Measurements from ENCODE around the gene ITGB2. TPM values are rescaled to one million over a fixed set of nuclear protein-coding genes. Genes with fewer than 3 reads are reported as not detected.
A peak's percentile ranks its signal among the peaks of the same experiment; 100 is the strongest.
"Not testable (repeated sequence)": the region's sequence is repeated elsewhere in the genome, so short reads cannot be mapped to it uniquely, and the experiment has no call there.

Gene ITGB2
- total RNA-seq, 1 donor from 2014 or later: 0.34 TPM

DNA sequence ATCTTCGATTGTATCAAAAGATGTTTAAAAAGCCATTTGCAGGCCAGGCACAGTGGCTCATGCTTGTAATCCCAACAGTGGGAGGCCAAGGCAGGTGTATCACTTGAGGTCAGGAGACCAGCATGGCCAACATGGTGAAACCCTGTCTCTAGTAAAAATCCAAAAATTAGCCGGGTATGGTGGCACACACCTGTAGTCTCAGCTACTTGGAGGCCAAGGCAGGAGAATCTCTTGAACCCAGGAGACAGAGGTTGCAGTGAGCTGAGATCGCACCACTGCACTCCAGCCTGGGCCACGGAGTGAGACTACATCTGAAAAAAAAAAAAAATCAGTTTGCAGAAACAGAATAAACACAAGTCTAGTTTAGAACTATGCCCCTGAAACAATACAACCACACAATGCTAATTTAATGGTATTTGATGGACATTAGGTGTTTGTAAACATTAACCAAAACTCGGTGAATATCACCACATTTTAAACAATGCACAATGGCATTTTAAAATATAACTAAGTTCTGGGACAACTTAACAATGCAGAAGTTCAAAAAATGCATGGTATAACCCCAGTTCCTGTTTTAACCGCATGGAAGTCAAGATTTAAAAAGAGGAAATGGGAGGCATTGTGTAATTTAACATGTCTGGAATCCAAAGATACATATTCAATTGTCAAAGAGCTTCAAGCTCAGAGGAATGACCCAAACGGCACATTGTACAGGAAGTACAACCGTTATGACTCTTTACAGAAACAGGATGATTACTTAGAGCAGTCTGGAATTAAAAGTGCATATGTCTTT lies 40.1 kb downstream of the ITGB2 start:
- peak; percentile 92 for DNase-seq

DNA sequence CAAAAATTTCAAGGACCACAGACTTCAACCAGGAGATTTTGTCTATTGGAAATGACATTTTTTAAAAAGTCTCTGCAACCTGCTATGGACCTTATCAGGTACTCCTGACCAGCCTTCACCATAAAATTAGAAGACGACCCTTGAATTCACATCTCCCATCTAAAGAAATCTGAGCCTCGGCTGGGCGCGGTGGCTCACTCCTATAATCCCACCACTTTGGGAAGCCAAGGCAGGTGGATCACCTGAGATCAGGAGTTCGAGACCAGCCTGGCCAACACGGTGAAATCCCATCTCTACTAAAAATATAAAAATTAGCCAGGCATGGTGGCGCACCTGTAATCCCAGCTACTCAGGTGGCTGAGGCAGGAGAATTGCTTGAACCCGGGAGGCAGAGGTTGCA lies 41.5 kb downstream of the ITGB2 start:
- DNase-seq: not testable (repeated sequence)

DNA sequence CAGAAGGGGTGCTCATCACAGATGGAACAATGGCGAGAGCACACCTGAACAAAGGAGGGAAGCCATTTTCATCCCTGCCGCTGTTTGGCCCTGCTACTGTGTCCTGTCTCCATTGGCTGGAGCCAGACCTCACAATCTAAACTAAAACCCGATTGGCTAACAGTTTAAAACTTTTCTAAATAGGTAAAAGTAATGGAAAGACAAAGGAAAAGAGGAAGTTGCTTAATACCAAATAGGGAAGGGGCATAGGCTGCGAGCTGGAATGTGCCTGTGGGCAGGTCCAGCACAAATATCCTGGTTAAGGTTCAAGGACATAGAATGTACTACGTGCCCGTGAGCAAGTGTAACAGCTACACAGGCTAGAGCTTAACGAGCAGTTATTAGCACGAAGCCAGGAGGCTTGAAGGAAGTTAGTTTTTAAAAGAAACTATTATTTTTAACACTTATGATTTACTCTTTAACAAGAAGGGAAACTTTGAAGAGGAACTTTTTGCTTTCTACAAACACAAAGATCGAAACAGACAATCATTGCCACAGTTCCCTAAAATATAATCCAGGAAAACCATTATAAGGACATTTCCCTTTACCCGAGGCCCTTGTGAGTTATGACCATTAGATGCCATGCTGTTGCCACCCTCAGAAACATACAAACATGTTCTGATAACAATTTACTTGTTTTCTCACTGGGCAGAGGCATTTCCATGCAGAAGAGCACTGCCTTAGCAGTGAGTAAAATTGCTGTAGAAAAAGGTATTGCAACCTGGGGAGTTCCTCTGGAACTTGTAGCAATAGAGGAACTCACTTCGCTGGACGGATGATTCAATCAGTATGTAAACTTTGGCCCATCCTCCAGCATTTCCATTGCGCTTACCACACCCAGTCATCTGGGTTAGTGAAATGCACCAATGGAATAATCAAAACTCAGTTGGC lies 42.4 kb downstream of the ITGB2 start:
- peak; percentile 36 for DNase-seq

DNA sequence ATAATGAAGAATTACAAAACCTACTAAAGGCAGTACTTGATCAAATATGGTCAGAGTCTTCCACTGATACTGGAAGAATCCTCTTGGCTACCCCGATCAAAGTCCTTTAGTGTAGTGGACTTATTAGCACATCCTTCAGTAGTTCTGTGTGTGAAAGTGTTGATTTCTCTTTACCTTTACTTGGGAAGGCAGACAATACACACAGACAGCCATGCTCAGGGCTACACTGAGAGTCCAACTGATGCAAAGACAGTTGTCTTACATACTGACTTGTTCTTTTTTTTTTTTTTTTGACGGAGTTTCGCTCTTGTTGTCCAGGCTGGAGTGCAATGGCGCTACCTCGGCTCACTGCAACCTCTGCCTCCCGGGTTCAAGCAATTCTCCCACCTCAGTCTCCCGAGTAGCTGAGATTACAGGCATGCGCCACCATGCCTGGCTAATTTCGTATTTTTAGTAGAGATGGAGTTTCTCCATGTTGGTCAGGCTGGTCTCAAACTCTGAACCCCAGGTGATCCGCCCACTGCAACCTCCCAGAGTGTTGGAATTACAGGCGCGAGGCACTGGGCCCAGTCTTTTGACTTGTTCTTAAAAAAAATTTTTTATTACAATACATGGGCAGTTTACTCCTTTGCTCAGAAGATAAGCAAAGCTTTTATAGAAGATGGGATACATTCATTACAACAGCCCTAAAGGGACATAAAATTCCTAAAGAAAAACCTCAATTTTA lies 43.7 kb downstream of the ITGB2 start:
- DNase-seq: no peak

DNA sequence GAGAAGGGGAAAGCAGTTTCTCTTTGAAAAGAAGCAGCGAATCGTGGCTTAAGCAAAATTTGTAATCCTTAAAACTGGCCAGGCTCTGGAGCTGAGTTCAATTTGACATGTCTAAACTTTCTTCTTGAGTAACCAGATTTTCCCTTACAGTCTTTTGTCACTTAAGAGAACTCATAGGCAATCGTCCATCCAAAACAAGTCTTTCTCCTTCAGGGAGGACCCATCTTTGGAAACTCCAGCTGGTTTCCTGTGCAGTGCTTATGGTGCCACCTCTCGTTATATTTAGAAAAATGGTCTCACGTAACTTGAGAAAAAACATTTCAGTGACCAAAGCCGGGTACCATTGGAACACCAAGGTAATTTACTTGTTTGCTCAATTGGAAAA lies 45.4 kb downstream of the ITGB2 start:
- DNase-seq: peak; percentile 65

DNA sequence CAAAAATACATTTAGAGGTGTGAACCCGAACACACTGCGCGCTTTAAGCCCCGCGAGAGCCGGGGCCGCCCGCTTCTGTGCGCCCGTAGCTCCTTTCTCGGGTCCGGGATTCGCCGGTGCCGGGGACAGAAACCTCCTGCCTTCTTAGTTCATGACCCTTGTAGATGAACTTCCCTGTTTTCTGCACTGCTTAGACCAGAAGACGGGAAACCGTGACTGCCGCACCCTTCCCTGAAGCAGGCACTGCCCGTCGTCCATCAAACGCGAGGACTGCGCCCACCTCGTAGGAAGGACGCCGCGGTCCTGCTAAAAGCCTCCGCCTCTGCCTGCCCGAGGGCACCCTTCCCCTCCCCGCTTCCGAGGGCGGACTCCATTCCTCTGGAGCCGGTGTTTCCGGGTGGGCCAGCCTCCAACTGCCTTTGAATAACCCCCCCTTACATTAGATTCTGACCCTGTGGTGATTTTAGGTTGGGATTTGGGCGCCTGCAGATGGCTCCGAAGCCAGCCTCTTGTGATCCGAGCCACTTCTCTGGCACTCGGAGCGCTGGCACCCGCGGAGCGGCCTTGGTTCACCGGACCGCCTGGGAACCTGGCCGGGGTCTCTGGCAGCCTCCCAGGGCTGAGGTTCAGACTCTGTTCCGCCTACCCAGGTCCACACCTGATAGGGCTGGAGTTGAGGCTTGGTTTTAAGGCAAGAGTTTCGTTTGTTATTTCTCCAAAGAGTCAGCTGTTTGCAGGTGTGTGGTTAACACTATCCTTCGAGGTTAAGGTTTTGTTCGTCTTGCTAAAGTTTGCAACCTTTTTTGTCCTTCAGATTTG lies 46.0 kb downstream of the ITGB2 start:
- peak; percentile 69 for DNase-seq

DNA sequence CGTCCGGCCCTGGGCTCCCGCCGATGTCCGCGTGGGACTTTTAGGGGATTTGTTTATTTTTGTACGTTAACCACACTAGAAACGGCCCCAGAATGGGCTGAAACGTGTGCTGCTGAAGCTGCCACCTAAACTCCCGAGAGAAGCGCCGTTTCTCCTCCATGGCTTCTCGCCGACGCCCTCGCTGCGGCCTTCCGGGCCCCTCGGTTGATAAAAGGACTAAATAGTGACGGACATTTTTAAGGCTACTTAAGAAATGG lies 46.5 kb downstream of the ITGB2 start:
- no peak for DNase-seq

DNA sequence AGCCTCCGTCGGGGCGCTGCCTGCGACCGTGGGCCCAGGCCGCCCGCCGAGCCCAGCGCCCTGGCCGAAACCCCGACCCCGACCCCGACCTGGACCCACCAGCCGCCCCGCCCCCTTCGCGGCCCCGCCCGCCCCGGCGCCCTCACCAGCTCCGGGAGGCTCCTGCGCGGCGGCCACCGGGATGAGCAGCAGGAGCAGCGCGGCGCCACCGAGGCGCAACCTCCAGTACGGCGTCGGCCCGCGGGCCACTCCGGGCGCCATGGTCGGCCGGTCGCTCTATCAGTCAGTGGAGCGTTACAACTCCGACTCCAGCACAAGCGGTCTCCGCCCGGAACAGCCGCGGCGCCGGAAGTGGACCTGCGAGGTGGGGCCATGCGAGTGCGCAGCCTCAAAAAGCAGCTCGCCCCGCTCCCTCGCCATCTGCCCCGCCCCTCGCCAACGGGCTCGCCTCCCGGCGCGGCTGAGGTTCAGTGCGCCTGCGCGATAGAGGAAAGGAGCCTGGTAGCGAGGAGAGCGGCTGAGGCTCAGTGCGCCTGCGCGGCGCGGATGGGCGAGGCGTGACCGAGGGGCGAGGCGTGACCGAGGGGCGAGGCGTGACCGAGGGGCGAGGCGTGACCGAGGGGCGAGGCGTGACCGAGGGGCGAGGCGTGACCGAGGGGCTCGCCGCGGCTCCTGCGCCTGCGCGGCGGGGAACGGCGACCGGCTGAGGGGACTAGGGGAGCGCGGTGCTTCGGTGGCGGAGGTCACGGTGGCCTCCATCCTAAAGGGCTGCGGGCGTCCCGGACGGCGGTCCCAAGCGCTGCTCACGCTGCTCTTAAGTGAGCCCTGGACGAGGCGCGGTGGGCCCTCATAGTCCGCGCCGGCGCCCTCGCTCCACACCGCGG lies 47.1 kb downstream of the ITGB2 start, which contains the start of gene PTTG1IP:
Gene PTTG1IP (minus strand): TSS at position 335 of the 884 bp plus-strand sequence. CDS start 74 bp downstream, at position 261.
- DNase-seq: peak; percentile 99

DNA sequence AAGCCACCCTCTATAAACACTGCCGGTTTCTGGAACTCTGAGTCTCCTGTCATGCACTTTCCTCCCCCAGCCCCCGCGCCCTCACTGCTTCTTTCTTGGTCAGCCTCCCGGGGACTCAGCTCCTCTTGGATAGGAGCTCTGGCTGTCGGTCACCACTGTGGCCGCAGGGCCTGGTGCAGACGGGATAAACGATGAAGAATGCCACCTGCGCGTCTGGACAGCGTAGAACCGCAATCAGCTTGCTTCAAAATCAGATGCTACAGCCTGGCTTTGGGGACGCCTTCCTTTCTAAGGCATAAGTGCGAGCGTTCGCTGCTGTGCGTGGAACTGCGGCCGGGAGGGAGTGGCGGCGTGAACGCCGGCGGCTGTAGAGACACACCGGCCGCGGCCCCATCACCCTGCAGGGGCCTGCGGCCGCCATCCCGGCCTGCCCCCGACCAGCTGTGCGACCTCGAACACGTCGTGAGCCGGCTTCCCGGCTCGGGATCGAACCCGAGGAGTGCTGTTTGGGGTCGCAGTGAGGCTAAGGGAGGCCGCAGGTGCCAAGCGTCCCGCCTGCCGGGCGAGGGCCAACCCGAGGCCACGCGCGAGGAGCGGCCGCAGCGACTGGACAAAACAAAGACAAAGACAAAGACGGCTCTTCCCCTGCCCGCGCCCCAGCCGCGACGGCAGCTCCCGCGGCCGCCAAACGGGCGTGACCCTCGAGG lies 47.9 kb downstream of the ITGB2 start:
- peak; percentile 54 for DNase-seq

DNA sequence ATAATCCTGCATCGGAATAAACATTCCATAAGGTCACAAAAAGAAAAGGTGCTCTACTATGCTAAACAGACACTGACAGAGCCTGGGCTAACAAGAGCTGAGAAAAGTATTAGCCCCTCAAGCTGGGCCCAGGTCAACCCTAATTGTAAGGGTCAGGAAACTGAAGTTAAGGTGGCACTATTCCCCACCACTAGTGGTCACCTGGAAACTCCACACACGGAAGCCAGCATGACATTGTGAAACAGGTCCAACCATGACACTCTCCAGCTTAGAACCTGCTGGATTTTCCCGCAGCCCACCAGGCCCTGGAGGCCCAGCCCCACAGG lies 48.4 kb downstream of the ITGB2 start:
- DNase-seq: no peak

DNA sequence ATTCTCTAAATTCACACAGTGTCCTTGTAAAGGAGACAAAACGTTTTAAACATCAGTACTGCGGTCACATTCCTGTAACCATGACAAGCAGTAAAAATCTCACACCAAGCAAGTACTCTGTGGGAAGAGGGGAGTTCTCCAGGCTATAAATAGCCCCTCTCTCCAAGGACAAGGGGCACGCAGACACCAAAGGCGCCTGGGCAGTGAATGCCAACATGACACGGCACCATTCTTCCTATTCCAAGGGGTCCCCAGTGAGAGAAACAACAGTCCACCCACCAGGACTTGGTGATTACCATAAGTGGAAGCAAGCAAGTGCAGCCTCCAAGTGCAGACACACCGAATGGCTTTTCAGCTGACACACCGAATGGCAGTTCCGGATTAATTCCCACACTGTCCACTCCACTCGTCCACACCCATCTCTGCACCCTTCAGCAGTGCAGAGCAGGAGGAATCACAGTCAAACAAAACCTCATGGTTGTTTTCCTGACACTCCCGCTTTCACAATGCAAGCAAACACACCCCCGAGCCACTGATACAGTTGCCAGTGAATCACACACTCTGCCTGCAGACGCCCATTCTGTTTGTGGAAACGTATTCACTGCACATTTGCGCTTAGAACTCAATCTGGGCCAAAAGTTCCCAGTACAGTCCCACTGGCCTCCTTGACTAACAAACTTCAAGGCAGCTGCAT lies 49.0 kb downstream of the ITGB2 start:
- peak; percentile 66 for DNase-seq

DNA sequence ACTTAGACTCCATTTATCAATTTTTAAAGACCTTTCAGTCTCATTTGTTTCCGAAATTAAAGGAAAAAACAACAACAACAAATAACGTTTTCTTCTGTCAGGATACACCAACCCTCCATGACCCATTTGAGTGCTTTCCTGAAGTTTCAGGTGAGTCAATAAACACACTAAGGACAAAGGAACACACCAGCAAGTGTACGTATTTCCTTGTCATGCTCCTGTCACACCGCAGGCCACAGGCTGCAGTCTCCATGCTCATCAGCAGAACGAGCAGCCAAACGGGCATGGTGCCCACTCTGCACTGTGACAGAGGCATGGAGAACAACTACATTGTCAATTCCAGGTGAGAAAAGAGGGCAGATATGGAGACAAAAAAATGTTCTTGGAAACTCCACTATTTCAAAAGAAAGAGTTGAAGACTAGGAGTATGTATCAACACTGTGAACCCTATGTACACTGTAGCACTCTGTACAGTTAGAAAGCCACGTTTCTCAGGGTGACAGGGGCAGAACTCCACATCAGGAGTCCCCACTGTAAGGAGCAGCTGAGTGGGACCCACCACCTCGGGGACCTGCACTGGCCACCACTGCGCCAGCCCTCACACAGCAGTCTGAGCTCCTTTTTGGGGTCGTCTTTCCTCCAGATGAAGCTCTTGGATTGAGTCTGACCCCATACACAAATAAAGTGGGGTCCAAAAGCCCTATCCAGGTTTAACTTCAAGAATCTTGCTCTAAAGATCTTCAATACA lies 49.8 kb downstream of the ITGB2 start:
- DNase-seq: peak; percentile 42

DNA sequence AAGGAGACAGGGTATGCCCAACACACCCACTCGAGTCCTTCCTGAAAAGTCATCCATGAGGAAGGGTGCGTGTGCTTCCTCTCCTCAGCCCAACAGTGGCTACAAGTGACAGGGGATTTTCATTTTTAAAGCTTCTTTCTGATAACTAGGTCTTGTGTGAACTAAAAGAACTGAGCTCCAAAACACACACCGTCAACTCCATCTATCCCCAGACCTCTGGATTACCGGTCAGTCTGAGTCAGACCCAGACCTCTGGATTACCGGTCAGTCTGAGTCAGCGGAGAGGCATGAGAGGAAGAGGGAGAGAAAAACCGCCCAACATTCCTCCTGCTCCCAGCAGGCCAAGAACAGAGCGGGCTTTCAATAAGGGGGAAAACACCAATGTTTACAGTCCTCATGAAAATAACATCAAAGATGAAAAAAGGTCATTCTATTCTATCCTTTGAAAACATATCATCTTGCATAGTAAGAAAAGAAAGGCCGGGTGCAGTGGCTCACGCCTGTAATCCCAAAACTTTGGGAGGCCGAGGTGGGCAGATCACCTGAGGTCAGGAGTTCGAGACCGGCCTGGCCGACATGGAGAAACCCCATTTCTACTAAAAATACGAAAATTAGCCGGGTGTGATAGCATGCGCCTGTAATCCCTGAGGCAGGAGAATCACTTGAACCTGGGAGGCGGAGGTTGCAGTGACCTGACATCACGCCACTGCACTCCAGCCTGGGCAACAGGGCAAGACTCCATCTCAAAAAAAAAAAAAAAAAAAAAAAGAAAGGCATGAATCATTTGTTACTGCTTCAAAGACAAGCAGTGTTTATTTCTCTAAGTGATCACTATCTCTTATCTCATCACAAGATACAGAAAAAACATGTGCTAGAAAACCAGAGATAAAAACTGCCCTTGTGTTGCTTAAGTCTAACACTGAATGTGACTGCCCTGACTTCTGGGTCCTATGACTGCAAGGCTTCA lies 50.6 kb downstream of the ITGB2 start:
- DNase-seq: peak; percentile 94

DNA sequence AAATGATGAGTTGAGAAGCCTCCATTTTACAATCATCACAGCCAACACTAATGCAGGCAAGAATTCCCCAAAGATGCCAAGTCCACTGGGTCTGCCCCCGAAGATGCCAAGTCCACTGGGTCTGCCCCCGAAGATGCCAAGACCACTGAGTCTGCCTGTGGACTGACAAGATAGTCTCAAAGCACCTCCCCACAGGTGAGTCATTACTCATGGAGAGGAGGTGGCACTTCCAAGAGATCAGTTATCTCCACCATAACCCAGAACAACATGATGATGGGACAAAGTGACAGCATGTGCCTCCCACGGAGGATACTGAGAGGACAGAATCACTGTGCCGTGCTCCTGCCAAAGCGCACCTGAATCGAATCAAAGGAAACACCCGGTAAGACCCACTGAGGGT lies 52.0 kb downstream of the ITGB2 start:
- DNase-seq: no peak

DNA sequence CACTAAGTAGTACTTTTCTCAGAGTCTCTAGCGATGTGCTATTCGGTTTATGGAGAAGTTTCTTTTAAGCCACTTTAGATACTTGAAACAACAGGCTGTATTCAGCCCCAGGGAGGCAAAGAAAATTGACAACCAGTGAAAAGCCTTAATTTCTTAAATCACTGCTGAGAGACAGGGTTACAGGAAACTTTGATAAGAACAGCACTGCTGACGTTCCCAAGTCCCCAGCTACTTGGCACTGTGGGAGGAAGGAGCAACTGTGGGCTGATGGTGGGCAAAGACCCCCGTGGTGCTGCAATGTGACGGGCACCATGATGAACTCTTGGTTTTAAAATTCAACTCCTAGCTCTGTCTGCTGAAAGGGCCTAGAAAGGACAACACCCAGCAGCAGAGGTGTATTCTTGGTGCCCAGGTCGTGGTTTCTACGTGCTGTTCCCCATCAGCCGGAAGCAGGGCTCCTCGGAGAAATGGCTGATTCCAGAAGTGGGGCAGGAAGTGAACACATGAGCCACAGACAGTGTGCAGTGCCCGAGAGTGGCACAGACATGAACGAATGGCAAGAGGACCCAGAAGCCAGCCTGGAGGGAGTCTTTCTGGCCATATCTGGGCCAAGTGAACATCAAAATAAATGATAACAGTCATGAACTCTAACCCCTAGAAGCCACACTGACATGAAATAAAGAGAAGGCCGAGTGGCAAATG lies 52.5 kb downstream of the ITGB2 start:
- DNase-seq: peak; percentile 51

DNA sequence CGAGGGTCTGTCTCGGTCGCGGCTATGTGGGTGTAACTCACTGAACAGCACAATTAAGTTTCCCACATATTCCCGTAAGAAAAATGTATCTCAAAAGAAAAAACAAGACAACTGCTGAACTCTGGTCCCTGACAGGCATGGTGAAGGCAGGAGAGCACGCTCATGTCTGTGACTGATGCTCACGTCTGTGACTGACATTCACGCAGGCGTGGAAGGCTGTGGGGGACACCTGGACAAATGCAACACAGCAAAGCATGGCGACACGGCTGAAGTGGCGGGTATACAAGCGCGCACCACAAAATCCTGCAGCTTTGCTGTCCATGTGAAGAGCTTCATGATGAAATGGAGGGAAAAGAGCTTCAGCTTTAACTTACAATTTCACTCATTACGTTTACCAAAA lies 53.2 kb downstream of the ITGB2 start:
- no peak for DNase-seq

DNA sequence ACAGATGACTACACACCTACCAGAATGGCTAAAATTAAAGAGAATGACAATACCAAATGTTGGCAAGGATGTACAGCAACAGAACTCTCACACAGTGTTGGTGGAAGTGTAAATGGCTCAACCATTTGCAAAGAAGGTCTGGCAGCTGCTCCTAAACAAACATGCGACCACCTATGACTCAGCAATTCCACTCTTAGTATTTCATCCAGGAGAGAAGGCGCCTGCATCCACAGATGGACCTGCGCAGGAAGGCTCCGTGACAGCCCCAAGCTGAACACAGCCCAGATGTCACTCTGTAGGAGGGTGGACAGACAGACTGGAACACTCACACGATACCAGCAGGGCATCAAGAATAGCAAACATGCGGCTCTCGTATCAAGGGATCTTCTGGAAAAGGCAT lies 53.9 kb downstream of the ITGB2 start:
- DNase-seq: peak; percentile 88

All from dermis blood vessel endothelial cell (primary cell).